GM21515 (cell line): ENCODE measurements around the gene WNT3A.
A peak's percentile ranks its signal among the peaks of the same experiment; 100 is the strongest.

ENCODE experiments used
- ATAC-seq: cut with Tn5 transposase; IDR thresholded peaks from one replicate; pipeline ENCODE4 v1.9.1; 2021; ENCODE audit not compliant: unreplicated experiment

Gene WNT3A

GRCh38 chr1:228109962-228110488 is 103.2 kb downstream of the WNT3A start:
- ATAC-seq, result peak; percentile 2

- no peak for ATAC-seq
These were observed 103.8 kb downstream of the WNT3A start for GRCh38 chr1:228110556-228110955.
